ENCODE data around the gene IGFBP4. TPM values are rescaled to one million over a fixed set of nuclear protein-coding genes. Genes with fewer than 3 reads are reported as not detected.

The IGFBP4 gene
- total RNA-seq, 1 experiment from 2014 or later = 25.0 TPM

GRCh38 chr17:40422990-40423633 lies 20.1 kb upstream of the IGFBP4 start:
- in situ Hi-C loops (cut with HindIII; ENCODE audit: low pct_unique_long_range_greater_than_20kb, low sequenced_read_pairs) = loop anchor here (25.0 kb wide), 1 partner anchor 361 kb away; the partner anchor contains the start of genes MED24 and THRA

GRCh38 chr17:40425741-40426140 lies 17.5 kb upstream of the IGFBP4 start:
- no peak for DNase-seq (ENCODE audit: low read depth, low spot score)
- in situ Hi-C loops (cut with HindIII; ENCODE audit: low pct_unique_long_range_greater_than_20kb, low sequenced_read_pairs) = no loop called here

More at GRCh38 chr17:40422990-40423633, 20.1 kb upstream of the IGFBP4 start:
- DNase-seq (ENCODE audit: low read depth, low spot score) = peak; percentile 51

DNA sequence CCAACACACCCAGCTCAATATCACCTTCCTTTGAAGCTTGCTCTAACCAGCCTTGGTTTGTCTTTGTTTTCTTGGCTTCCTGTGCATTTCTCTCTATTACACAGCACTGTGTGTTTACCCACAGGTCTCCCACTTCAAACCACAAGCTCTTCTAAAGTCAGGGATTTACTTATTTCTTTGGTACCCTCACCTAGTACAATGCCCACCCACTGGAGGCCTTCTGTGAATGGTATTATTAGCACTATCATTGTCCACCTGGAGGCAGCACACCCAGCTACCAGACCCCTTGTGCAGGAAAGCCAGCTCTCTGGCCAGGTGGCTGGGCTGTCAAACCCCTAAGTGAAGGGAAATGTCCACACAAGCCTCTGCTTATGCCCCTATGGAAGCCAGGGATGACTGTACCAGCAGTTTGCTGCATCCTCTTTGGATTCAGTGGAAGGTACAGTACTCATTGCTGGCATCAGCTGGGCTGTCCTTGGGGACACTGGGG lies 16.2 kb upstream of the IGFBP4 start:
- no peak for DNase-seq (ENCODE audit: low read depth, low spot score)
- in situ Hi-C loops (cut with HindIII; ENCODE audit: low pct_unique_long_range_greater_than_20kb, low sequenced_read_pairs) = no loop called here

DNA sequence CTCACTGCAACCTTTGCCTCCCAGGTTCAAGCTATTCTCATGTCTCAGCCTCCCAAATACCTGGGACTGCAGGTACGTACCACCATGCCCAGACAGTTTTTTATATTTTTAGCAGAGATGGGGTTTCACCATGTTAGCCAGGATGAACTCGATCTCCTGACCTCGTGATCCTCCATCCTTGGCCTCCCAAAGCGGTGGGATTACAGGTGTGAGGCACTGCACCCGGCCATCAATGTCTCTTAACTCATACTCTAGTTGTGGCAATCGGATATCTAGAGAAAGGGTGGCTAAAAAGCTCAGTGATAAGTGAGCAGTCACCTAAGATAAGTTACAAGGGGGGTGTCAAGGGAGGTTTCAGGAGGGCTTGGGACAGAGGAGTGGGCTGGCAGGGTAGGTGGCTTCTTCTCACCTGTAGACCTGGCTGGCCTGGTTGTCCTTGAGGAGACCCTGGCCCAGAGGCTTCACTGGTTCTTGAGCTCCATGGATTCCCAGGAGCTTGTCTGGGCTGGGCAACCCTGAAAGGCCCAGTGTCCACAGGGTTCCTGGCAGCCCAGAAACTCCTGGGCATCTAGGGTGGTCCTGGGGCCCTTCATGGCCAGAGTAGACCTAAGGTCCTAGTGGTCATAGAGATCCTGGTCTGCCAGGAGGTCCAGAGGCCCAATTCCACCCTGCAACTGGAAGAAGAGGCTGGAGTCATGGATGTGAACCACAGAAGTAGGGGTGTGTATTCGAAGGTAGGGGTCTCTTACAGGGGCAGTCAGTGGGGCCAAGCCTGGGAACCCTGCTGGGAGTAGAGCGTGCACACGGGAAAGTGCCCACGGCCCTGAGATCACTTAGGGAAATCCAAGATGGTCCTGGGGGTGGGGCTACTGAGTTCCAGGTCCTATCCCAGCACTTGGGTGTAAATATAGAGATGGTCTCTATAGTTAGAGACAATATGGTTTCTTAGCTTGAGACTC lies 12.7 kb upstream of the IGFBP4 start:
- in situ Hi-C loops (cut with HindIII; ENCODE audit: low pct_unique_long_range_greater_than_20kb, low sequenced_read_pairs) = no loop called here

DNA sequence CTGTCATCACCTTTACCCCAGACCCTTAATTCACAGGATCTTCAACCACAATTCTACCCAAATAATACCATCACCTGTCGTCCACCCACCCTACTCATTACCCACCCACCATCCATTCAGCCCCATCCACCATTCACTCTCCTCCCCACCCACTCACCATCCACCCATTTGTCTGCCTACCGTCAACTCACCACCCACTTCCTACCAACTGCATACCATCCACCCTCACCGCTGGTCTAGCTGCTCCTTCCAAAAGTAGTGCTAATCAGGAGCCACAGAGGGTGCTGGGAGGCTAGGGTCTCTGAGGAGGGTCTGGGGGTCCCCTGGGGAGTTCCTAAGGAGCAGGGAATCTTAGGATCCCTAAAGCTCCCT lies 12.0 kb upstream of the IGFBP4 start:
- in situ Hi-C loops (cut with HindIII; ENCODE audit: low pct_unique_long_range_greater_than_20kb, low sequenced_read_pairs) = no loop called here
- no peak for DNase-seq (ENCODE audit: low read depth, low spot score)

More for the DNA sequence above, 12.7 kb upstream of the IGFBP4 start:
- no peak for DNase-seq (ENCODE audit: low read depth, low spot score)

- no peak for DNase-seq (ENCODE audit: low read depth, low spot score)
- in situ Hi-C loops (cut with HindIII; ENCODE audit: low pct_unique_long_range_greater_than_20kb, low sequenced_read_pairs) = no loop called here
These were observed 10.3 kb upstream of the IGFBP4 start for GRCh38 chr17:40432864-40433528.

GRCh38 chr17:40433551-40434415 lies 9.5 kb upstream of the IGFBP4 start:
- peak; percentile 76 for DNase-seq (ENCODE audit: low read depth, low spot score)
- in situ Hi-C loops (cut with HindIII; ENCODE audit: low pct_unique_long_range_greater_than_20kb, low sequenced_read_pairs) = no loop called here

DNA sequence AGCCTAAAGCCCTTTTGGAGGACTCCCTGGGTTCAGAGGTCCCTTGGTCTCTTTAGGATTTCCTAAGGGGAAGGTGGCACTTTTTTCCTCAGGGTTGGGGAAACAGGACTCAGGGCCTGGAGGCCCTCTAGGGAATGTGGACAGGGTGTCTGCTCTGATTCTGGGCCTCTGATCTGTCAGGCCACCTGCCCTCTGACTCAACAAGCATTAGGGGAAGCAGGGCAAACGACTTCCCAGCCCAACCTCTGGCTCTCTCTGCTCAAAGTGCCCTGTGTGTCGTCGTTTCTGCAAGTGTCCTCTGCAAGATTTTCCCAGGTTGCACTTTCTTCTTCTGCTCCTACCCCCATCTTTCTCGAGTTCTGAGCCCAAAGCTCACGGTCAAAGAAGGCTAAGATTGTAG lies 6.6 kb upstream of the IGFBP4 start:
- no peak for DNase-seq (ENCODE audit: low read depth, low spot score)
- in situ Hi-C loops (cut with HindIII; ENCODE audit: low pct_unique_long_range_greater_than_20kb, low sequenced_read_pairs) = no loop called here

- peak; percentile 19 for DNase-seq (ENCODE audit: low read depth, low spot score)
- in situ Hi-C loops (cut with HindIII; ENCODE audit: low pct_unique_long_range_greater_than_20kb, low sequenced_read_pairs) = no loop called here
These were observed 6.0 kb upstream of the IGFBP4 start for GRCh38 chr17:40437095-40437732.

DNA sequence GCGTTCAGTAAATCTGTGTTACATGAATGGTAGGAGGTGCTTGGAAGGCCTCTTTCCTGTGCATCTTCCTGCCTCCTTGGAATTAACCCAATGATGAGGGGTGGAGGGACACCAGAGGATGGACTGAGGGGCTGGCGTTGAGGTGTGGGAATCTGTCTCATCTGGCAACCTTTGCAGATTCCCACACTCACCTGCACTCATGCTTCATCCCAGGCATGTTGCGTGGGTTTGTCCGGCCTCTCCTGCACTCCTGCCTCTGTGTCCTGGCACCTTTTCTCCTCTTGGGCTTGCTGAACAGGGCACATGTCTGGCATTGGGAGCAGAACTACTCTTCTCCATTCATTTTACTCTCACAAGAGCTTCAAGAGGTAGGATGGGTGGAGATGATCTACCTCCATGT lies 3.1 kb upstream of the IGFBP4 start:
- in situ Hi-C loops (cut with HindIII; ENCODE audit: low pct_unique_long_range_greater_than_20kb, low sequenced_read_pairs) = no loop called here
- no peak for DNase-seq (ENCODE audit: low read depth, low spot score)

- in situ Hi-C loops (cut with HindIII; ENCODE audit: low pct_unique_long_range_greater_than_20kb, low sequenced_read_pairs) = no loop called here
- DNase-seq (ENCODE audit: low read depth, low spot score) = no peak
These were observed 656 bp upstream of the IGFBP4 start for GRCh38 chr17:40442392-40443195.

DNA sequence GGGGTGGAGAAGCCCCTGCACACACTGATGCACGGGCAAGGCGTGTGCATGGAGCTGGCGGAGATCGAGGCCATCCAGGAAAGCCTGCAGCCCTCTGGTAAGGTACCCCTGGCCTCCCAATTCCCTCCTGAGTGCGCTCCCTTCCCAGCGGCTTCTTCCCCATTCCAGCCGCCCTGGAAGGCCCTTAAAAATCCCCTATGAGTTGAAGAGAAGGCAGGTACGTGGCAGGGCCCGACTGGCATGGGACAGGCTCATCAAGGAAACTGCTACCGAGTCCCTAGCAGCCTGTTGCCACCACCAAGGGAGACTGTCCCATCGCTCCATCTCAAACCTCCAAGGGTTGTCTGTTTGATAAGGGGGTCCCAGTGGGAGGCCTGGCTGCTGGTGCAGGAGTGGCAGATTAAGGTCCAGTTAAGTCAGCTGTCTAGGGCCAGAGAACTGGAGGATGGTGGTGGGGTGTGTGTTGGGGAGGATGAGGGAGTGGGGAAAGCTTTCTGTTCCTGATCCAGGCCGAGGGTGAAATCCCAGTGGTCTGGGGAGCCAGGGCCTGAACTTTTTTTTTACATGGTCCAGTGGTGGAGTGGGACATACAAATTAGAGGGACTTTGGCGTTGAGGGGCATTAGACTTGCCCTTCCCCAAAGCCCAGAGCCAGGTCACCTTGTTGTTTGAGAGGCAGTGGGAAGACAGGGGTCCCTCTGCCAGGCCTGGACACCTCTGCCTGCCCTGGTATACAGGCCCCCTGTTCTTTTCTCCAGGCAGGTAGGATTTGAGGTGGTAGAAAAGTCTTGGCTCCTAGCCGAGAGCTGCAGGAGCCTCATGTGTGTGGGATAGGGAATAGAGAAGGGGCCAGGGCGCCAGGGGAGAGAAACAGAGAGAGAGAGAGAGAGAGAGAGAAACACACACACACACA lies 994 bp downstream of the IGFBP4 start:
- in situ Hi-C loops (cut with HindIII; ENCODE audit: low pct_unique_long_range_greater_than_20kb, low sequenced_read_pairs) = no loop called here
- DNase-seq (ENCODE audit: low read depth, low spot score) = no peak

DNA sequence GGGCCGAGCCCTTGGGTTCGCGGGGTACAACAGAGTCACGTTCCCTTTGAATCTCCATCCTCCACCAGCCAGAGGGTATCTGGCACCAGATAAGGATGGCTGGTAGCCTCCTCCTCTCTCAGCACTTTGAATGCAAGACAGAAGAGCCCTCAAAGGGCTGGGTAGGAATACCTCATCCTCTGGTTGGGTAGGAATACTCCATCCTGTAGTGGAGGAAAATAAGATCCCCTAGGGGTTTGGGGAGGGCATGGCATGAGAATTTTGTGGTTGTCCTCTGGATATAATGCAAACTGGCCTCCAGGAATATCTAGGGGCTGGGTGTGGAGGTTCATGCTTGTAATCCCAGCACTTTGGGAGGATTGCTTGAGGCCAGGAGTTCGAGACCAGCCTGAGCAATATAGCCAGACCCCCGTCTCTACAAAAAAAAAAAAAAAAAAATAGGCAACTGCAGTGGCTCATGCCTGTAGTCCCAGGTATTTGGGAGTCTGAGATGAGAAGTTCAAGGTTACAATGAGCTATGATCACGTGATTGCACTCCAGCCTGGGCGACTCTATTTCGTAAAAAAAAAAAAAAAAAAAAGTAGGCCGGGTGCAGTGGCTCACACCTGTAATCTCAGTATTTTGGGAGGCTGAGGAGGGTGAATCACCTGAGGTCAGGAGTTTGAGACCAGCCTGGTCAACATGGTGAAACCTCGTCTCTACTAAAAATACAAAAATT lies 2.7 kb downstream of the IGFBP4 start:
- in situ Hi-C loops (cut with HindIII; ENCODE audit: low pct_unique_long_range_greater_than_20kb, low sequenced_read_pairs) = no loop called here
- peak; percentile 28 for DNase-seq (ENCODE audit: low read depth, low spot score)

DNA sequence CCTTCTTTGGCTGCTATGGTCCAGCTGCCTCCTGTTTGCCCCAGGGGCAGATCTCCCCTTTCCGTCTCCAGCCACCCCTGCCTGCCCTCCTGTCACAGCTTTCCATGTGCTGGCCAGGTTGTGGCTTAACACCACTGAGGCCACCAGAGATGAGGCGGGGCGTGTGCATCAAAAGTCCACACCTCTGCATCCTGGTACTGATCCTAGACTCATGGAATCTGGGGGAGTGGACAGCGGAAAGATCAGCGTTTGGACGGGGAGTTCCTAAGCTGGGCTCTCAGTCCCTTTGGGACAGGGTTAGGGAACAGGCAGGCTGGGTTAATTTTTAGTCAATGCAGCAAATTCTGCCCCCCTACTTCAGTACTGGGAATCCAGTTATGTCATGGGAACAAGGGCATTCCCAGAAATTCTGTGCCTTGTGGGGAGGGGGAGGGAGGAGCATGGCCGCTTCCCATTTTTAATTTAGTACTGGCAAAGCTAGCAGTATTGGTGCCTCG lies 3.9 kb downstream of the IGFBP4 start:
- DNase-seq (ENCODE audit: low read depth, low spot score) = no peak
- in situ Hi-C loops (cut with HindIII; ENCODE audit: low pct_unique_long_range_greater_than_20kb, low sequenced_read_pairs) = no loop called here
